Karpas-422 (cell line): Measurements from ENCODE around the gene EFTUD2. TPM values are rescaled to one million over a fixed set of nuclear protein-coding genes. Genes with fewer than 3 reads are reported as not detected.

Experiments
- DNase-seq: peaks from one replicate; pipeline ENCODE4 v3.0.0-alpha.2; 2015
- H2AFZ ChIP-seq: fragments of 200-600 bp; sonication (generic); 2 replicates; pipeline ENCODE4 v1.6.1; 2014; ENCODE audit warnings: antibody characterized with exemption, low read length, mixed read lengths
- H3K27ac ChIP-seq: fragments of 200-600 bp; sonication (generic); 2 replicates; pipeline ENCODE4 v1.5.1; 2014; ENCODE audit warnings: mild to moderate bottlenecking, low read length, moderate library complexity
- H3K27me3 ChIP-seq: fragments of 200-600 bp; sonication (generic); 2 replicates; pipeline ENCODE4 v1.6.1; 2014; ENCODE audit warnings: low read length, mixed read lengths
- H3K36me3 ChIP-seq: fragments of 200-600 bp; sonication (generic); 2 replicates; pipeline ENCODE4 v1.6.1; 2014; ENCODE audit warnings: low read length, mixed read lengths; ENCODE audit not compliant: insufficient read depth
- H3K4me1 ChIP-seq: fragments of 200-600 bp; sonication (generic); 2 replicates; pipeline ENCODE4 v1.6.1; 2014; ENCODE audit warnings: mild to moderate bottlenecking, low read length, mixed read lengths
- H3K4me2 ChIP-seq: fragments of 200-600 bp; sonication (generic); 2 replicates; pipeline ENCODE4 v1.6.1; 2014; ENCODE audit warnings: low read length, low read depth, mild to moderate bottlenecking; ENCODE audit not compliant: poor library complexity, severe bottlenecking
- H3K4me3 ChIP-seq: fragments of 200-600 bp; sonication (generic); 2 replicates; pipeline ENCODE4 v1.5.1; 2014; ENCODE audit warnings: mild to moderate bottlenecking, antibody characterized with exemption, low read length, mixed read lengths
- H3K79me2 ChIP-seq: fragments of 200-600 bp; sonication (generic); 2 replicates; pipeline ENCODE4 v1.6.1; 2014; ENCODE audit warnings: mild to moderate bottlenecking, low read length, mixed read lengths
- H3K9ac ChIP-seq: fragments of 200-600 bp; sonication (generic); 2 replicates; pipeline ENCODE4 v1.6.0; 2014; ENCODE audit warnings: low read length
- H3K9me2 ChIP-seq: fragments of 200-600 bp; sonication (generic), shearing (Covaris generic); replicated peaks from 2 replicates; pipeline ENCODE4 v1.6.0; 2014; ENCODE audit warnings: mild to moderate bottlenecking, low read length, moderate library complexity; ENCODE audit not compliant: insufficient read depth
- H3K9me3 ChIP-seq: fragments of 300-700, 200-600 bp; sonication (generic); 2 replicates; pipeline ENCODE4 v1.6.1; 2014; ENCODE audit warnings: low read length, mixed read lengths
- H4K20me1 ChIP-seq: fragments of 200-600 bp; sonication (generic); 2 replicates; pipeline ENCODE4 v1.6.1; 2014; ENCODE audit warnings: mild to moderate bottlenecking, antibody characterized with exemption, low read length, low read depth; ENCODE audit not compliant: insufficient read depth
- total RNA-seq: library from RNA; depleted of rRNA; stranded (reverse); fragments of >200 nt; shearing (Covaris generic); gene quantifications from 2 replicates; pipeline ENCODE4 v1.2.3, GENCODE V29; 2014; ENCODE audit warnings: low replicate concordance

The EFTUD2 gene
- total RNA-seq, 1 experiment from 2014 or later: 80.2 TPM

DNA sequence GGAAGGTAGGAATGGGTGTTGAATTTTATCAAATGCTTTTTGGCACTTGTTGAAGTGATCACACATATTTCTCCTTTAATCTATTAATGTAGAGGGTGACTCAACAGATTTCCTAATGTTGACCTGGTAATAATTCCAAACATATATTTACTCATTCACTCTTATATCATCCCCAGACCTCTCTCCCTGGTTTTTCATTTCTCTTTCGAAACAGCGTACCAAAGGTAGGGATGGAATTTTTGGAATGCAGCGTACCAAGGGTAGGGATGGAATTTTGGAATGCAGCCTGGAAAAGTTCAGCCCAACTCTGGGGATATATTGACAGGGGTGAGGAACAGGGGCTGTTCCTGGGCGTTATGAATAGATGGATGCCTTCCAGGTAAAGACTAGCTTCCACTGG lies 41.1 kb upstream of the EFTUD2 start:
- no peak overlapping the region for H3K27ac ChIP-seq

DNA sequence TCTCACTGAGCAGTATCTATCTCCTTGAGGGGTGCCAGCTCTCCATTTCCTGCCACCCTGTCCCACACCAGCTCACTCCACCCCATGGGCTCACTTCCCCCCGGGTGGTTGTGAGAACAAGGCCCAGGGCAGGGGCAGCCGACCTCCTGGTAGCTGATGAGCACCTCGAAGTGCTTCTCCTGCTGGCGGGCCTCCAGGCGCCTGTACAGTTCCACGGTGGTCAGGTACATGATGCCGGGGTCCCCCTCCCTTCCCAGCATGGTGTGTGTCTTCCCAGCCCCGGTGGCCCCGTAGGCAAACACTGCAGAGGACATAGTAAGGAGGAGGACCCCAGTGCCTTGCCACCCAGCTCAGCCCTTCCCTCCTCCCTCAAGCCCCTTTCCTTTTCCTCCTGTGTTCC lies 35.9 kb upstream of the EFTUD2 start:
- H3K36me3 ChIP-seq: peaks cover 34% of the 10 kb centered on the region
- no peak overlapping the region for H3K9ac ChIP-seq
- H3K9me3 ChIP-seq: 0 out of 2 replicates have a peak, but pooled peaks cover under 1% of the 10 kb centered on the region
- H3K79me2 ChIP-seq: peaks cover 28% of the 10 kb centered on the region
- H4K20me1 ChIP-seq: no peaks in the 10 kb centered on the region
- H3K4me2 ChIP-seq: no peak overlapping the region
- H3K27ac ChIP-seq: no peak overlapping the region
- H3K4me3 ChIP-seq: no peak overlapping the region
- H3K4me1 ChIP-seq: no peaks in the 10 kb centered on the region
- H3K27me3 ChIP-seq: no peaks in the 10 kb centered on the region
- no peak for DNase-seq
- no peak overlapping the region for H2AFZ ChIP-seq
- H3K9me2 ChIP-seq: no peaks in the 10 kb centered on the region

More for the DNA sequence above, 41.1 kb upstream of the EFTUD2 start:
- peaks cover 62% of the 10 kb centered on the region for H3K36me3 ChIP-seq
- H4K20me1 ChIP-seq: no peaks in the 10 kb centered on the region
- no peak overlapping the region for H3K9ac ChIP-seq
- no peak overlapping the region for H3K4me3 ChIP-seq
- H3K27me3 ChIP-seq: no peaks in the 10 kb centered on the region
- DNase-seq: no peak
- no peak overlapping the region for H2AFZ ChIP-seq
- H3K4me2 ChIP-seq: no peak overlapping the region
- peaks cover 2% of the 10 kb centered on the region; the same call in 1 of the 2 replicates for H3K4me1 ChIP-seq
- H3K79me2 ChIP-seq: peaks cover 79% of the 10 kb centered on the region
- no peaks in the 10 kb centered on the region for H3K9me2 ChIP-seq
- H3K9me3 ChIP-seq: 0 out of 2 replicates have a peak, but pooled peaks cover 4% of the 10 kb centered on the region

DNA sequence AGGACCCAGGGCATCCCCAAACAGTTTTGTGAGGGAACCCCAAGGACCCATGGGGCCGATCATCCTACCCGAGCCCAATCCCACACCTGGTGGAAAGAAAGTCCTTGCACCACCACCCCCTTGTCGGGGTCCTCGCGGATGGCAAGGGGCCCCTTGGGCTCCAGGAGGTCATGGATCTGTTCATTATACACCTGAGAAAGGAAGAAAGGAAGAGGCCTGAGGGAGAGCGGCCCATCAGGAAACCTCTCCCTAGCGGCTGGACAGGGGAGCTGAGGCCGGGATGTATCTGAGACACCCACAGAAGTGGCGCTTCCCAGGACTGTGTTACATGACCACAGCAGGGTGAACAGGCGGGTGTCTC lies 35.5 kb upstream of the EFTUD2 start:
- Histone ChIP-seq H4K20me1 (no peaks in the 10 kb centered on the region), H3K79me2 (peaks cover 24% of the 10 kb centered on the region), H3K9ac (no peak overlapping the region), H2AFZ (no peak overlapping the region), H3K4me2 (no peak overlapping the region), H3K9me3 (no peaks in the 10 kb centered on the region), H3K27me3 (no peaks in the 10 kb centered on the region), H3K4me3 (no peak overlapping the region), H3K36me3 (peaks cover 34% of the 10 kb centered on the region), H3K9me2 (no peaks in the 10 kb centered on the region), H3K4me1 (no peaks in the 10 kb centered on the region), H3K27ac (no peak overlapping the region)
- DNase-seq: no peak

DNA sequence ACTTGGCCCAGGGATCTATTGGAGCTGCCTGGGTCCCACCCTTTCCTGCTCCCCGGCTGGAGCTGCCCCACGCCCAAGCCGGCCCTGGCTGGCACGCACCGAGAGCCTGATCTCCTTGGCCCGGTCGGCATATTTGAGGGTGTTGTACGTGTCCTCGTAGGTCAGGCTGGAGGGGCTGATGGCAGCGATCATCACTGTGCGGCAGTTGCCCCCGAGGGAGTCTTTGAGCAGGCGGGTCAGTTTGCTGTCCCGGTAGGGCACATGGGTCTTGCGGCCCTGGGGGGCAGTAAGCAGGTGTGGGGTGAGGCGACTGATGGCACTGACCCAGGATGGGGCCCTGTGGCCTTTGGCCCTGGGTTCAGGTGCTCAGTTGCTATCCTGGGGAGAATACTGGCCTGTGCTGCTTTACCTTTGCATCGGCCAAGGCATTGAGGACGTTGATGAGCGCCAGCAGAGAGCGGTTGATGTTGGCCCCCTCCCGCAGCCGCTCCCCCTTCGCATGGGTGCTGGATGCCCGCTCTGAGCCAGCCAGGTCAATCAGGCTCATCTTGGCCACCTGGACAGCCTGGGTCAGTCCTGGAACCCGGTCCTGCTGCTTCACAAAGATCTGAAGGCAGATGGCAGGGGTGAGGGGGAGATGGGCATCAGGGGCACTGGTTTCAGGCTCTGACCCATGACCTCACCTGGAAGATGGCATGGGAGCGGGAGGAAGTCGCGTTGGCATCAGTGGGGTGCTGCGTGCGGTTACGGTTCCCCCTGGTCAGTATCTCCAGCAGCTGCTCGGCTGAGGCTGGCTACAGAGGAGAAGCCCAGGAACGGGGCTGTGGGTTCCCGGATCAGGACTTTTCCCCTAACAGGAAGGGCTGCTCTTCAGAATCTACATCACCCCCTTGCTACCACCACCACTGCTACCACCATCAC lies 34.8 kb upstream of the EFTUD2 start:
- no peaks in the 10 kb centered on the region for H3K27me3 ChIP-seq
- no peaks in the 10 kb centered on the region for H4K20me1 ChIP-seq
- no peaks in the 10 kb centered on the region for H3K4me1 ChIP-seq
- DNase-seq: no peak
- H3K27ac ChIP-seq: no peak overlapping the region
- no peaks in the 10 kb centered on the region for H3K9me3 ChIP-seq
- no peak overlapping the region for H3K4me2 ChIP-seq
- no peak overlapping the region for H2AFZ ChIP-seq
- no peak overlapping the region for H3K9ac ChIP-seq
- H3K79me2 ChIP-seq: peaks cover 19% of the 10 kb centered on the region
- H3K36me3 ChIP-seq: peaks cover 33% of the 10 kb centered on the region
- no peaks in the 10 kb centered on the region for H3K9me2 ChIP-seq
- H3K4me3 ChIP-seq: no peak overlapping the region

DNA sequence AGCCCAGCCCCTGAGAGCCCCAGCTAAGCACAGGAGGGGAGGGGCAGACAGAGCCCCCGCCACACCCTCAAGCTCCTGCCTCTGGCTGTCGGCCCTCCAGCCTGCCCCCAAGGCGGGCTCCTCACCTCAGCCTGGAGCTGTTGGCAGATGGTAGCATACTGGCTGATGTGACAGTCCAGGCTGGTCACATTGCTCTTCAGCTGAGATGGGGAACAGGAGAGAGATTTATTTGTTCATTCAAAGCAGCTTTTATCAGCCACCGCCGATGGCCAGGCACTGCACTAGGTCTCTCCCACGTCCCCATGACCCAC lies 33.5 kb upstream of the EFTUD2 start:
- Histone ChIP-seq H3K4me2 (no peak overlapping the region), H3K36me3 (peaks cover 35% of the 10 kb centered on the region), H2AFZ (no peak overlapping the region), H3K4me3 (no peak overlapping the region), H4K20me1 (0 out of 2 replicates have a peak, but pooled peaks cover 3% of the 10 kb centered on the region), H3K27me3 (no peaks in the 10 kb centered on the region), H3K9ac (no peak overlapping the region), H3K79me2 (peaks cover 10% of the 10 kb centered on the region), H3K27ac (no peak overlapping the region), H3K9me3 (no peaks in the 10 kb centered on the region), H3K4me1 (no peaks in the 10 kb centered on the region), H3K9me2 (no peaks in the 10 kb centered on the region)
- DNase-seq: no peak

DNA sequence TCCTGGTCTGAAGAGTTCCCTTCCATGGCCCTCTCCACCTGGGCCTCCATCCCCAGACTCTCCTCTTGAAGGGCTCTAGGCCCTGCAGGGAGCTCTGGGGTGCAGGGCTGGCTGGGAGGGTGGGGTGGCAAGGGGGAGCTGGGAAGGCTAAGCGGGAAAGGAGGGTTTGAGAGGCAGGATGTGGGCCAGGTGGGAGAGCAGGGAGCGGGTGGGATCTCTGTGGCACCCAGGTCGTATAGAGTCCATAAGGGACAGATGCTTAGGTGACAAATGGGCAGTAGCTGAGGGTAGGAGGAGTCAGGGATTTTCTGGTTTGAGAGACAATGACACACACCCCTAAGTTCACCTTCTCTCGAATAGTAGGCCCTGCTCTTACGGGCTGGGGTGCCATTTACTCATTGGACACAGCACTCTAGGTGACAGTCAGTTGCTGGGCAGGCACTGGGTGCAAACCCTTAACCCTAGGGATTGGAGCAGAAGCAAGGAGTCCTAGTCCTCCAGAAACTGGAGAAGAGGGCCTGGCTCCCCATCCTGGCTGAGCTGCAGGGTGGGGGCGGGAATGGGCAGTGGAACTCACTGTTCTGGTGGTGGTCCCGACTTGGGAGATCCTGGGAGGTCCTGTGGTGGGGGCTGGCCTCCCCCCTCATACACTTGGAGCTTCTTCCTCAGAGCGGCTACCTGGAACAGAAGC lies 33.0 kb upstream of the EFTUD2 start:
- Histone ChIP-seq H3K79me2 (peaks cover 5% of the 10 kb centered on the region), H3K27ac (no peak overlapping the region), H4K20me1 (0 out of 2 replicates have a peak, but pooled peaks cover 3% of the 10 kb centered on the region), H3K36me3 (peaks cover 35% of the 10 kb centered on the region), H3K4me3 (no peak overlapping the region), H3K9me3 (no peaks in the 10 kb centered on the region), H2AFZ (no peak overlapping the region), H3K9ac (no peak overlapping the region), H3K4me2 (no peak overlapping the region), H3K4me1 (no peaks in the 10 kb centered on the region), H3K27me3 (no peaks in the 10 kb centered on the region), H3K9me2 (no peaks in the 10 kb centered on the region)
- DNase-seq: no peak

DNA sequence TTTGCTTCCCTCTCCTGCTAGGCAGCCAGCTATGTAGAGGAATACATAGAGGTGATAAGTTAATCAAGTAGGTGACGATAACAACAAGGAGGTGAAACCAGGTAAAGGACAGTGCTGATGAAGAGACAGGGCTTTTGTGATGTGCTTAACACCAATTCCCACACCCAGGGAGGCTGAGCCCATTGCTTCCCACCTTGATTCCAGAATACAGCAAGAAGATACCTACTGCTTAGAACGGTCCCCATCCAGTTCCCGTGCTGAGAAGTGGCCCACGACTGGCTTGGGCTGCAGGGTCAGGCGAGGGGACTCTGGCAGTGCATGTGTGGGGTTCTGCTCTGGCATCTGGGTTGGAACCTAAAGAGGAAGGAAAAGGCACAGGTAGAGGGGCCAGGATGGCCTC lies 32.1 kb upstream of the EFTUD2 start:
- H3K9me2 ChIP-seq: no peaks in the 10 kb centered on the region
- no peaks in the 10 kb centered on the region for H3K4me1 ChIP-seq
- no peaks in the 10 kb centered on the region for H3K27me3 ChIP-seq
- H3K4me2 ChIP-seq: no peak overlapping the region
- DNase-seq: no peak
- no peak overlapping the region for H3K27ac ChIP-seq
- no peak overlapping the region for H3K9ac ChIP-seq
- no peaks in the 10 kb centered on the region for H3K79me2 ChIP-seq
- 0 out of 2 replicates have a peak, but pooled peaks cover 3% of the 10 kb centered on the region for H4K20me1 ChIP-seq
- no peaks in the 10 kb centered on the region for H3K9me3 ChIP-seq
- peaks cover 35% of the 10 kb centered on the region for H3K36me3 ChIP-seq
- H2AFZ ChIP-seq: no peak overlapping the region
- H3K4me3 ChIP-seq: no peak overlapping the region

DNA sequence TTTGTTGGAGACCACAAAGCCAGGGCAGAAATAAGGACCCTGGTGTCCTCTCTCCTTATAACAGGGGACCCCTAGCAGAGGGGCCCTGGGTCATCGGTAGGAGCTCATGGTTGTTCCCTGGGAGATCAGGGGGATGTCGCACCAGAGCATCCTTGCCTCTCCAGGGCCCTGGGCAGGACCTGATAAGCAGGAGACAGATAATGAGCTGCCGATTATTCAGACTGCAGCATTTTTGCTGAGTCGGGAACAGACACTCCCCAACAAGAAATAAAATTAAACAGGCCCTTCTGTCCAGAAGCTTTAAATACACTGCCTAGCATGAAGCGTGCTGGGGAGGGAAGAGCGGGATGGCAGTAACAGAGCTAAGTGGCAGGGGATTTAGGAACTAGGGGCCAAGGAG lies 31.4 kb upstream of the EFTUD2 start:
- Histone ChIP-seq H4K20me1 (0 out of 2 replicates have a peak, but pooled peaks cover 3% of the 10 kb centered on the region), H3K4me3 (no peak overlapping the region), H3K9me2 (no peaks in the 10 kb centered on the region), H3K4me2 (no peak overlapping the region), H3K27ac (no peak overlapping the region), H3K79me2 (no peaks in the 10 kb centered on the region), H3K4me1 (no peaks in the 10 kb centered on the region), H3K9ac (no peak overlapping the region), H3K27me3 (no peaks in the 10 kb centered on the region), H3K36me3 (peaks cover 35% of the 10 kb centered on the region), H2AFZ (no peak overlapping the region), H3K9me3 (no peaks in the 10 kb centered on the region)
- DNase-seq: no peak
